DOHH2 (cell line): ENCODE measurements around the gene HNRNPA1.
"Not testable (repeated sequence)": the region's sequence is repeated elsewhere in the genome, so short reads cannot be mapped to it uniquely, and the experiment has no call there.

Source experiments
- CTCF ChIP-seq: fragments of 200-600 bp; sonication (generic); IDR thresholded peaks from one replicate; pipeline ENCODE4 v1.5.1; 2014; ENCODE audit warnings: antibody characterized with exemption, mild to moderate bottlenecking, low read depth, low read length; ENCODE audit not compliant: poor library complexity, severe bottlenecking
- EZH2phosphoT487 ChIP-seq: fragments of 200-600 bp; sonication (generic); IDR thresholded peaks from 2 replicates; pipeline ENCODE4 v1.6.1; 2017; ENCODE audit warnings: borderline replicate concordance, mild to moderate bottlenecking, antibody characterized with exemption, low read length, moderate library complexity, mixed read lengths

- TF ChIP-seq EZH2phosphoT487, CTCF: not testable (repeated sequence)
Measured at GRCh38 chr12:54284070-54284780, 3.7 kb downstream of the HNRNPA1 start.
